CD4-positive, alpha-beta T cell treated with Interleukin-17A for 4 hours (primary cell): ENCODE measurements around the gene MYH13.

ENCODE experiments used
- DNase-seq: peaks from one replicate; pipeline ENCODE4 v3.0.0-alpha.2; 2020; ENCODE audit warnings: mixed read lengths

The MYH13 gene

GRCh38 chr17:10339051-10339450 lies 33.8 kb downstream of the MYH13 start:
- no peak for DNase-seq

GRCh38 chr17:10337976-10338375 lies 34.8 kb downstream of the MYH13 start:
- DNase-seq, result no peak

DNA sequence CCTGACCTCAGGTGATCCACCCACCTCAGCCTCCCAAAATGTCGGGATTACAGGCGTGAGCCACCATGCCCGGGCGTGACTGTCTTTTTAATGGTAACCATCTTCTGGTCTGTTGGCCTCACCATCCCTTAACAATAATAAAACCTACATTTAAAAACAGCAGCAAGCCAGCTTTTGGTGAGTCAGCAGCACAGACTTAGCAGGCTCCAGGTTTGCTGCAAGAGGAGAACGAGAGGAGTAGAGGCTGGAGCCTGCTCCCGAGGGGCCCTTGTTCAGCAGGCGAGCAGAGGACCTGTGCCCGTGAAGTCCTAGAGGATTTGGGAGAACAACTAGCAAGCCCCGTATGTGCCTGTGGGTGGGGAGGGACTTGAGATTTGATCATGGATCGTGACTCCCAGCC lies 35.7 kb downstream of the MYH13 start:
- DNase-seq, result no peak

- DNase-seq, result no peak
Measured at GRCh38 chr17:10336393-10336792, 36.4 kb downstream of the MYH13 start.

DNA sequence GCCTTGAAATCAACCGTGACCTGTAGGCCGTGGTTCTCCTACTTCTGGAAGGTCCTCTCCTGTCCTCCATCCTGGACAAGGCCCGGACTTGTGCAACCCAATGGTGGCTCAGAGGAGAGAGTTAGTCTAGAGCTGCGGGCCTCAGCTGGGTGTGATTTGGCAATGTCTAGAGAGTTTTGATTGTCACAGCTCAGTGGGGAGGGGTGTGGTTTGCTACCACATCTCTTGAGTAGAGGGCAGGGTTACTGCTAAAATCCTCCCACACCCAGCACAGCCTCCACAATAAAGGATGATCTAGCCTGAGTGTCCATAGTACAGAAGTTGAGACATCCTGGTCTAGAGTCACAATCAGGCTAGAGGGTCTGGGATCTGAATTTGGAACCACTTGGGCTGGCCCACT lies 40.3 kb downstream of the MYH13 start:
- no peak for DNase-seq

DNA sequence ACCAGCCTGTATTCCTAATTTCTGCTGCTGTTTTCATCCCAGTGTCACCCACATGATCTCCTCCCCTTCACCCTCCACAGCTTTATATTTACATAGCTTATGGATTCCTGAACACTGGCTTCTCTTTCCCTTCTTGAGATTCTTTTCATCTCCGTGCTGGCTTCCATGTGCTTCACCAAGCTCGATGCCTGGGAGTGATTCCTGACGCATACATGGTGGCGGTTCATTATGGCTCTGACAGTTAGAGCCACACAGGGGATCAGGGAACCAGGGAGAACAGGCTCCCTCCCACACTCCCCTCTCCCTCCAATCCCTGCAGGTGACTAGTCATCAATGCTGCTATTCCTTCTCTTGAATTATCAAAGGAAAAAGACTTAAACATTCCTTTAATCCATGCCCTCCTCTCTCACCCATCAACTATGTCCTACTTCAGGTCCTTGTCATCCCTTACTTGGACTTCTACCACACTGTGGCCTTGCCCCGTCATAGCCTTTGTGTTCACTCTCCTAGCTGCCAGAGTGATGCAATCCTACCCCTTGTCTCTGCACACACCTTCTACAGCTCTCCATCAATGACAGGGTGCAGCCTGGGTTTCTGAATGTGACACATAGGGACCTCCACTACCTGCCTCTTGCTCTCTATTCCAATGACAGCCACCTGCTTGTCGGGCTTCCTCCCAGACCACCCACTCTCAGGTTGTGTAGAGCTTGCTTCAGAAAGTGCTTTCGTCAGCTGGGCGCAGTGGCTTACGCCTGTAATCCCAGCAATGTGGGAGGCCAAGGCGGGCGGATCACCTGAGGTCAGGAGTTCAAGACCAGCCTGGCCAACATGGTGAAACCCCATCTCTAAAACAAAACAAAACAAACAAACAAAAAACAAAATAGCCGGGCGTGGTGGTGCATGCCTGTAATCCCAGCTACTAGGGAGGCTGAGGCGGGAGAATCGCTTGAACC lies 43.6 kb downstream of the MYH13 start:
- DNase-seq, result no peak

DNA sequence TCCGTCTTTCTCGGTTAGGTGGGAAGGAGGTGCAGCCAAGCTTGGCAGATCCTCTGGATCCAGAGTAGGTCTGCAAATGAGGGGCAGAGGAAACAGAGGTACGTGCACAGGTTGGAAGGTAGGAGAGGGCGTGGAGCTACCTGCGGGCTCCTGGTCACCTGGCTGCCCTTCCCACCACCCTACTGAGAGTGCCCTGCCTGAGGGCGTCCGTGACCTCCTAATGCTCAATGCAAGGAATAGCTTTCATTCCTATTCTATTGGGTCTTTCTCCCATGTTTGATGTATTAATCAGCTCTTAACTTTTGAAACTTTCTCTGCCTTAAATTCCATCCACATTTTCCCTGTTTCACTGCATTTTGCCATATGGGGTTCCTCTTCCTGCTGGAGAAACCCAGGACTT lies 44.6 kb downstream of the MYH13 start:
- no peak for DNase-seq

DNA sequence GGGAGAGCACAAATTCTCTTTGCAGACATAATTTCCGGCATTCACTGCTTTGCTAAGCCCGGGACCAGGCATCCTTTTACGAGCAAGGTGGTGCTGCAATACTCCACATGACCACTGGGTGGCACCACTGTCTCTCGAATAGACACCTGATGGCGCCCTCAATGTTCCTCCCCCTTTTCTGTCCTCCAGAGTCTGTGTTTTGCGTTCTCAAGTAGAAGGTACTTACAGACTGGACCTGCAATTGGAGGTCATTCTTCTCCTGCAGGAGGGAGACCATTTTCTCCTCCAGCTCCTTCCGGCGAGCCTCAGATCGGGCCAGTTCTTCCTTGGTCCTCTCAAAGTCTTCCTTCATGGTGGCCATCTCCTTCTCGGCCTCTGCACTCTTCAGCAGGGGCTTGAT lies 45.2 kb downstream of the MYH13 start:
- peak; percentile 64 for DNase-seq

DNA sequence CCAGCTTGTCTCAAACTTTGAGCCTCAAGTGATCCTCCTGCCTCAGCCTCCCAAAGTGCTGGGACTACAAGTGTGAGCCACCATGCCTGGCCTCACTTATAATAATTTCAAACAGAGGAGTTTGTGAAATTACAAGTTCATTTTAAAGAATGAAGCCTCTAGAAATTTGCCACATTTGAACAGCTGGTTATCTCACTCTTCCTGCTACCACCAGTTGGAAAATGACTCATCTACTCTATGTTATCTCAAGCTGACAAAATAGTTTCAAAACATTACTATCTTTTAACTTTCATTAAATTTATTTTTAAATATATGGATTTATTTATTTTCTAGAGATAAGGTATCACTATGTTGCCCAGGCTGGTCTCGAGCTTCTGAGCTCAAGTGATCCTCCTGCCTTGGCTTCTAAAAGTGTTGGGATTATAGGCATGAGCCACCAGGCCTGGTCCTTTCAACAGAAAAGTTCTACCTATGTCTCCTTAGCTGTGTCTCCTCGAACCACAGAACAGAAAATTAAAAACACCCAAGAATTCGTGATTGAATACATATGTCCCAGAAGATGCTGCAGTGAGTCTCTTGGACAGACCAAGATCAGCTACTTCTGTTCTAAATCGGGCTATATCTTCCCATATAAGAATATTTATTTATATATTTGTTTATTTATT lies 47.6 kb downstream of the MYH13 start:
- DNase-seq, result no peak

GRCh38 chr17:10323812-10324610 lies 48.8 kb downstream of the MYH13 start:
- DNase-seq, result no peak

DNA sequence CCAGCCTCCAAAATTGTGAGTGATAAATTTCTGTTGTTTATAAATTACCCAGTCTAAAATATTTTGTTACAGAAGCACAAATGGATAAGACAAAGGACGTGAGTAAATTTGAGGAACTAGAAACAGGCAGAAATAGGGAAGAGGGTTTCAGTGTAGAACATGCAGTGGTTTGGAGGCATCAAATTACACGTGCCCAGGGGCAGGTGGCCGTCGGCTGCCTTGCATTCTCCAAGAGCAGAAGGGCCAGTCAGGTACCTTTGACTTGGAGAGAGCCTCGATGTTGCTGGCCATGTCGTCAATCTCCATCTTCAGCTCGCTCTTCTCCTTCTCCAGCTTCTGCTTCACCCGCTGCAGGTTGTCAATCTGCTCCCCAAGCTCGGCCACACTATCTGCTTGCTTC lies 54.3 kb downstream of the MYH13 start:
- no peak for DNase-seq

- no peak for DNase-seq
Measured at GRCh38 chr17:10317543-10317834, 55.3 kb downstream of the MYH13 start.

DNA sequence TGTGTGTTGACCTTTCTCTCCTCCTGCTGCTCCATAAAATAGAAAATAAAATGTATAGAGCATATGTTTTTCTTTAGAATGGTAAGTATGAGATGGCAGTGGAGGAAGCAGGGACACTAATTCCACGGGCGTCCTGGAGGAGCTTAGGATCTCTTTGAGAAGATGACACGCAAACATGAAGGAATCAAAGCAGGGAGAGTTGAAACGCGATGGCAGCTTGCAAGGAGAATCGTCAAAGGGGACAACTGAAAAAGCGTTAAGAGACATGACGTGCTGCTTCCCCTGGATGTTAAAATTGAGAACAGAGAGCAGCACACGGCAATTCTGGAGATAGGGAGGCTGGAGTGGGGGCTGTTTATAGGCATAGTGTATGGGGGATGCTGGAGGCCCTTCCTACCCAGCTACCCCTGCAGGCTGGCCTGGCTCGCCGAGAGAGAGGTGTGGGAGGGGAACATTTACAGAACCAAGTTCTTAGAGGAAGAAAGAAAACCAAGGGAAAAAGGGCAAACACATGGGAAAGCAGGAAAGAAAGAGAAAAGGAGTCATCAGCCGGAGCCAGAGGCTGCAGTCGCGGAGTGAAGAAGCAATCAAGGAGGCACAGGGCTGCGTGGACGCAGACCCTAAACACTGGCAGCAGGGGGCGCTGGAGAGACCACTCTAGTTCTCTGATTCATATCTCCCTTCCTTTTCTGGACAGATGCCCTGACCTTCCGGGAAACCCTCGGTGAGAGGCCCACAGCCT lies 55.8 kb downstream of the MYH13 start:
- peak; percentile 44 for DNase-seq

DNA sequence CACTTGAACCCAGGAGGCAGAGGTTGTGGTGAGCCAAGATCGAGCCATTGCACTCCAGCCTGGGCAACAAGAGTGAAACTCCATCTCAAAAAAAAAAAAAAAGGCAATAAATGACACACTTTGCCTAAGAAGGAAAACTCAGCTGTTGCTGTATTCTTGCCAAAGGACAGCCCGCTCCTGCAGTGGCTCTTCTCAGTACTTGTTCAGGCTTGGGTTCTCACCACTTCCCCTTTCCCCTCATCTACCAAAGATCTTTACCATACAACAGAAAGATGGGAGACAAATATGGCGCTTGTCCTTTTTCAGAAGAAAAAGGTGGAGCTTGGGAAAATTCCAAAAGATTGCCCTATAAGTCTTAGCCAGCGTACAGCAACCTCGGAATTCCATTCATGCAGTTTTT lies 58.5 kb downstream of the MYH13 start:
- DNase-seq, result no peak

GRCh38 chr17:10313037-10313672 lies 59.7 kb downstream of the MYH13 start:
- DNase-seq, result no peak

GRCh38 chr17:10311131-10311530 lies 61.7 kb downstream of the MYH13 start:
- DNase-seq, result no peak

- DNase-seq, result no peak
Measured at GRCh38 chr17:10309003-10309974, 63.5 kb downstream of the MYH13 start.

- no peak for DNase-seq
Measured at GRCh38 chr17:10306585-10306984, 66.2 kb downstream of the MYH13 start.

DNA sequence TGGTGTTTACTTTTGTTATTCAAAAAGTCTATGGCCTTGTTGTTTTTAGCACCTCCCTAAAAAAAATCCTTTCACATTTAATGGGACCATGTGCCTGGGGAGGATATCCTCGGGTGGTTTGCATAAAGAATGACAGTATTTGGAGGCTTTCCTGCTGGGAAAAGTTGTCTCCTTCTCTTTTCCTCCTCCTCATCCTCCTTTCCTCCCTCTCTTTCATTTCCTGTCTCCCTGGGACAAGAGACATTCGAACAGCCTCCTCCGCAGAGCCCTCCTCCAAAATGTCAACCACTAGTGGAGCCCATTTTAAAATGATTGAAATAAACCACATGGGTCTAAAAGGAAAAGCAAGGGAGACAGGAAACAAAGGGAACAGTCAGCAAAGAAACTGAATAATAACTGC lies 67.4 kb downstream of the MYH13 start:
- DNase-seq, result no peak

GRCh38 chr17:10304758-10305300 lies 68.0 kb downstream of the MYH13 start:
- DNase-seq, result no peak

DNA sequence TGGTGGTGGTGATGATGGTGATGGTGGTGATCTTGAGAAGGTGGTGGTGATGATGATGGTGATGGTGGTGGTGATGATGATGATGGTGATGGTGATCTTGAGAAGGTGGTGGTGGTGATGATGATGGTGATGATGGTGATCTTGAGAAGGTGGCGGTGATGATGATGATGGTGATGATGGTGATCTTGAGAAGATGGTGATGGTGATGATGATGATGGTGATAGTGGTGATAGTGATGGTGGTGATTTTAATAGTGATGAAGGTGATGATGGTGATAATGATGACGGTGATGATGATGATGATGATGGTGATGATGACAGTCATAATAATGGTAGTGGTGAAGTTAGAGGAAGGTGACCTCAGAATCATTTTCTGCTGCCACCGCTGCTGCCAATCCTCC lies 75.1 kb downstream of the MYH13 start:
- no peak for DNase-seq
